ENCODE results near the gene EPM2A.

- TF ChIP-seq CTCF (IDR thresholded peaks at IDR 0.05), result no peak
- no peak for TF ChIP-seq POLR2AphosphoS5 (IDR thresholded peaks at IDR 0.05)
- no peak for TF ChIP-seq POLR2A (IDR thresholded peaks at IDR 0.05)
These were observed 49.4 kb downstream of the EPM2A start for GRCh38 chr6:145685932-145686331.
